Aortic smooth muscle cell (primary cell): ENCODE measurements around the gene RHBDL1. TPM values are rescaled to one million over a fixed set of nuclear protein-coding genes. Genes with fewer than 3 reads are reported as not detected.

ENCODE experiments used
- total RNA-seq: library from RNA; depleted of rRNA; stranded (reverse); fragments of >200 nt; gene quantifications from 2 replicates; pipeline ENCODE4 v1.2.3, GENCODE V29; 2014

Gene RHBDL1
- total RNA-seq, 1 donor from 2014 or later: 3.2 TPM

Other genes starting within 250 kb of the RHBDL1 start
- 15.8 and 20.6 TPM in 2 replicates for gene CAPN15, start 148.0 kb upstream of the RHBDL1 start, total RNA-seq
- not detected in 2 replicates for gene PRR35, start 115.3 kb upstream of the RHBDL1 start, total RNA-seq
- gene NHLRC4, start 108.7 kb upstream of the RHBDL1 start, total RNA-seq: 1.7 and 2.6 TPM in 2 replicates
- gene PIGQ, start 105.7 kb upstream of the RHBDL1 start, total RNA-seq: 22.5 TPM in 2 replicates
- gene RAB40C, start 85.6 kb upstream of the RHBDL1 start, total RNA-seq: 8.3 and 10.0 TPM in 2 replicates
- gene WFIKKN1, start 44.7 kb upstream of the RHBDL1 start, total RNA-seq: 0.12 and 0.13 TPM in 2 replicates
- 77.3 and 88.6 TPM in 2 replicates for gene METTL26, start 39.4 kb upstream of the RHBDL1 start, total RNA-seq
- 14.2 and 19.3 TPM in 2 replicates for gene MCRIP2, start 33.8 kb upstream of the RHBDL1 start, total RNA-seq
- 10.4 and 13.2 TPM in 2 replicates for gene WDR90, start 26.3 kb upstream of the RHBDL1 start, total RNA-seq
- gene RHOT2, start 7.5 kb upstream of the RHBDL1 start, total RNA-seq: 27.2 and 32.1 TPM in 2 replicates
- gene STUB1, start 4.7 kb downstream of the RHBDL1 start, total RNA-seq: 130 and 188 TPM in 2 replicates
- gene JMJD8, start 8.7 kb downstream of the RHBDL1 start, total RNA-seq: 26.7 and 27.2 TPM in 2 replicates
- 2.6 and 3.7 TPM in 2 replicates for gene WDR24, start 14.7 kb downstream of the RHBDL1 start, total RNA-seq
- gene FBXL16, start 30.1 kb downstream of the RHBDL1 start, total RNA-seq: 0.06 and 0.13 TPM in 2 replicates
- gene METRN, start 39.4 kb downstream of the RHBDL1 start, total RNA-seq: 124 and 143 TPM in 2 replicates
- gene ANTKMT, start 45.5 kb downstream of the RHBDL1 start, total RNA-seq: 24.5 and 32.4 TPM in 2 replicates
- gene CCDC78, start 50.8 kb downstream of the RHBDL1 start, total RNA-seq: 0.79 and 1.1 TPM in 2 replicates
- gene HAGHL, start 51.4 kb downstream of the RHBDL1 start, total RNA-seq: 7.2 and 10.8 TPM in 2 replicates
- 31.5 and 38.3 TPM in 2 replicates for gene CIAO3, start 65.3 kb downstream of the RHBDL1 start, total RNA-seq
- gene MSLN, start 85.1 kb downstream of the RHBDL1 start, total RNA-seq: not detected in 2 replicates
- gene RPUSD1, start 112.7 kb downstream of the RHBDL1 start, total RNA-seq: 10.0 and 13.6 TPM in 2 replicates
- gene CHTF18, start 112.9 kb downstream of the RHBDL1 start, total RNA-seq: 6.7 and 9.0 TPM in 2 replicates
- gene GNG13, start 125.1 kb downstream of the RHBDL1 start, total RNA-seq: not detected in 2 replicates